Loucy (cell line): ENCODE results near the gene TOX2.

Experiments used
- H2AFZ ChIP-seq: fragments of 200-600 bp; sonication (generic); 2 replicates; pipeline ENCODE4 v1.6.0; 2016; ENCODE audit warnings: antibody characterized with exemption, mild to moderate bottlenecking, low read length, moderate library complexity
- H3F3A ChIP-seq: fragments of 200-600 bp; 2 replicates; pipeline ENCODE4 v1.6.0; 2016; ENCODE audit warnings: antibody characterized with exemption, low read depth, mild to moderate bottlenecking
- H3K27me3 ChIP-seq: fragments of 200-600 bp; sonication (generic); 2 replicates; pipeline ENCODE4 v1.6.1; 2014; ENCODE audit warnings: low read length, mild to moderate bottlenecking; ENCODE audit not compliant: insufficient read depth, poor library complexity, severe bottlenecking
- H3K36me3 ChIP-seq: fragments of 200-600 bp; sonication (generic); 2 replicates; pipeline ENCODE4 v1.6.1; 2016; ENCODE audit warnings: low read length; ENCODE audit not compliant: insufficient read depth
- H3K4me1 ChIP-seq: fragments of 200-600 bp; sonication (generic); 2 replicates; pipeline ENCODE4 v1.5.1; 2014; ENCODE audit warnings: low read length, mild to moderate bottlenecking; ENCODE audit not compliant: insufficient read depth, poor library complexity, severe bottlenecking
- H3K4me2 ChIP-seq: fragments of 200-600 bp; sonication (generic); 2 replicates; pipeline ENCODE4 v1.6.0; 2014; ENCODE audit warnings: antibody characterized with exemption, low read length, low read depth, mild to moderate bottlenecking; ENCODE audit not compliant: poor library complexity, severe bottlenecking
- H3K4me3 ChIP-seq: fragments of 200-600 bp; sonication (generic); 2 replicates; pipeline ENCODE4 v1.5.1; 2014; ENCODE audit warnings: low read length, mild to moderate bottlenecking, mixed read lengths; ENCODE audit not compliant: poor library complexity, severe bottlenecking
- H3K79me2 ChIP-seq: fragments of 200-600 bp; sonication (generic); 2 replicates; pipeline ENCODE4 v1.6.1; 2014; ENCODE audit warnings: low read length; ENCODE audit not compliant: insufficient read depth
- H3K9ac ChIP-seq: fragments of 200-600 bp; sonication (generic); 2 replicates; pipeline ENCODE4 v1.6.0; 2014; ENCODE audit warnings: mild to moderate bottlenecking, low read depth, low read length, moderate library complexity; ENCODE audit not compliant: poor library complexity, severe bottlenecking
- H3K9me2 ChIP-seq: fragments of 200-600 bp; sonication (generic); replicated peaks from 2 replicates; pipeline ENCODE4 v1.6.1; 2016; ENCODE audit warnings: low read depth, low read length, mixed read lengths
- H3K9me3 ChIP-seq: fragments of 200-600 bp; sonication (generic); 2 replicates; pipeline ENCODE4 v1.6.1; 2014; ENCODE audit warnings: mild to moderate bottlenecking, antibody characterized with exemption, low read length, low read depth; ENCODE audit not compliant: insufficient read depth
- H4K20me1 ChIP-seq: fragments of 200-600 bp; sonication (generic); 2 replicates; pipeline ENCODE4 v1.6.0; 2014; ENCODE audit warnings: antibody characterized with exemption, low read length, mild to moderate bottlenecking; ENCODE audit not compliant: insufficient read depth, poor library complexity, severe bottlenecking
- CTCF ChIP-seq: fragments of 200-600 bp; sonication (generic); conservative IDR thresholded peaks from 2 replicates; pipeline ENCODE4 v1.5.1; 2014; ENCODE audit warnings: mild to moderate bottlenecking, antibody characterized with exemption, low read length
- EZH2phosphoT487 ChIP-seq: fragments of 200-600 bp; IDR thresholded peaks from 2 replicates; pipeline ENCODE4 v1.6.1; 2018; ENCODE audit warnings: antibody characterized with exemption, mild to moderate bottlenecking, moderate library complexity, borderline replicate concordance

TOX2 gene

GRCh38 chr20:44053046-44053445, 138.4 kb downstream of the TOX2 start:
- no peak overlapping the region for H3K4me2 ChIP-seq
- no peaks in the 10 kb centered on the region for H3K9me2 ChIP-seq
- TF ChIP-seq EZH2phosphoT487 (no peak), CTCF (no peak)

DNA sequence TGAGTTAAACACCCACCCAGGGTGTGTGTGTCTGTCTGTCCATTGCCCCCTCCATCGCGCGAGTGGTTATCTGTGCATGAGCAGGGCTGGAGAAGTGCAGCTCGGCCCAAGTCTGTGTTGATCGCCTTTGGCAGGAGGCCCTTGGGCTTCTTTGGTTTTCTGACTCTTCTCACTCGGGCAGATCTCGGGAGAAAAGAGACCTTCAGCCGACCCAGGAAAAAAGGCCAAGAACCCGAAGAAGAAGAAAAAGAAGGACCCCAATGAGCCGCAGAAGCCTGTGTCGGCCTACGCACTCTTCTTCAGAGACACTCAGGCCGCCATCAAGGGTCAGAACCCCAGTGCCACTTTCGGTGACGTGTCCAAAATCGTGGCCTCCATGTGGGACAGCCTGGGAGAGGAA, 139.5 kb downstream of the TOX2 start:
- Histone ChIP-seq H3K9ac (no peak overlapping the region), H3K79me2 (no peaks in the 10 kb centered on the region), H3K27me3 (no peaks in the 10 kb centered on the region), H4K20me1 (no peaks in the 10 kb centered on the region), H3K9me2 (no peaks in the 10 kb centered on the region), H3K9me3 (no peaks in the 10 kb centered on the region), H2AFZ (no peak overlapping the region), H3K4me1 (no peaks in the 10 kb centered on the region), H3K36me3 (no peaks in the 10 kb centered on the region), H3K4me2 (no peak overlapping the region), H3K4me3 (no peak overlapping the region), H3F3A (no peaks in the 10 kb centered on the region)
- no peak for TF ChIP-seq CTCF
- no peak for TF ChIP-seq EZH2phosphoT487

More at GRCh38 chr20:44053046-44053445, 138.4 kb downstream of the TOX2 start:
- H3K4me1 ChIP-seq = no peaks in the 10 kb centered on the region
- H3K9ac ChIP-seq = no peak overlapping the region
- no peaks in the 10 kb centered on the region for H4K20me1 ChIP-seq
- no peaks in the 10 kb centered on the region for H3K27me3 ChIP-seq
- no peaks in the 10 kb centered on the region for H3K79me2 ChIP-seq
- no peaks in the 10 kb centered on the region for H3K9me3 ChIP-seq
- H3K36me3 ChIP-seq = no peaks in the 10 kb centered on the region
- no peak overlapping the region for H3K4me3 ChIP-seq
- no peaks in the 10 kb centered on the region for H3F3A ChIP-seq
- H2AFZ ChIP-seq = no peak overlapping the region

- Histone ChIP-seq H3F3A (no peaks in the 10 kb centered on the region), H3K27me3 (no peaks in the 10 kb centered on the region), H3K4me2 (no peak overlapping the region), H3K9me3 (no peaks in the 10 kb centered on the region), H3K79me2 (no peaks in the 10 kb centered on the region), H3K36me3 (no peaks in the 10 kb centered on the region), H3K4me1 (no peaks in the 10 kb centered on the region), H4K20me1 (no peaks in the 10 kb centered on the region), H3K9ac (no peak overlapping the region), H2AFZ (no peak overlapping the region), H3K4me3 (no peak overlapping the region), H3K9me2 (no peaks in the 10 kb centered on the region)
- TF ChIP-seq CTCF (no peak), EZH2phosphoT487 (no peak)
These were observed 140.2 kb downstream of the TOX2 start for GRCh38 chr20:44054849-44055248.
